DOHH2 (cell line): ENCODE data around the gene IMPDH1.

Source experiments
- CTCF ChIP-seq: fragments of 200-600 bp; sonication (generic); IDR thresholded peaks from one replicate; pipeline ENCODE4 v1.5.1; 2014; ENCODE audit warnings: antibody characterized with exemption, mild to moderate bottlenecking, low read depth, low read length; ENCODE audit not compliant: poor library complexity, severe bottlenecking
- EZH2phosphoT487 ChIP-seq: fragments of 200-600 bp; sonication (generic); IDR thresholded peaks from 2 replicates; pipeline ENCODE4 v1.6.1; 2017; ENCODE audit warnings: borderline replicate concordance, mild to moderate bottlenecking, antibody characterized with exemption, low read length, moderate library complexity, mixed read lengths

GRCh38 chr7:128454808-128455542 is 45.2 kb upstream of the IMPDH1 start:
- TF ChIP-seq CTCF (peak; percentile 5), EZH2phosphoT487 (no peak)
